Fibroblast of pulmonary artery (primary cell): ENCODE measurements around the gene MRPS27.
"Not testable (repeated sequence)": the region's sequence is repeated elsewhere in the genome, so short reads cannot be mapped to it uniquely, and the experiment has no call there.

Experiments used
- DNase-seq: peaks from one replicate; pipeline ENCODE4 v3.0.0-alpha.2; 2010; ENCODE audit warnings: low read depth
- H3K4me3 ChIP-seq: replicated peaks from 2 replicates; pipeline ENCODE4 v1.5.1; 2011; ENCODE audit warnings: low read depth, mild to moderate bottlenecking, control low read depth, low read length, moderate library complexity
- TF ChIP-seq, protein P1 (sequence below): IDR thresholded peaks from 2 replicates; pipeline ENCODE4 v1.5.1; 2011; ENCODE audit warnings: mild to moderate bottlenecking, control low read depth, low read length, inconsistent platforms; ENCODE audit errors: missing control alignments

The MRPS27 gene

DNA sequence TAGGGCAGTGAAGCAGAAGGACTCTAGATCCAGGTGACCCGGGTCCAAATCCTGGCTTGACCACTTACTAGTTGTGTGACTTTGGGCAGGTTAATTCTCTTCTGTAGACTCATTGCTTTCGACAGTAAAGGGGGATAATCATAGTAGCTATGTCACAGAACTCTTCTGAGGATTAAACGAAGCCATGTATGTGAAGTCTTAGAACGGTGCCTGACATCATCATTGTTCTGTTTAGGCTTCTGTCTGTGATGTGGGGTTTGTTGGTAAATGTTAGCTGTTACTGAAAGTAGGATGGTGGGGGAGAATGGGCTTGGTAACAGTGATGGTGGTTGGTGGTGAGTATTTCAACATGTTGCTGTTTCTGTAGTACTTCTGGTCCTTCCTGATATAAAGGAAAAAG, 139.1 kb downstream of the MRPS27 start:
- TF ChIP-seq, protein P1, sequence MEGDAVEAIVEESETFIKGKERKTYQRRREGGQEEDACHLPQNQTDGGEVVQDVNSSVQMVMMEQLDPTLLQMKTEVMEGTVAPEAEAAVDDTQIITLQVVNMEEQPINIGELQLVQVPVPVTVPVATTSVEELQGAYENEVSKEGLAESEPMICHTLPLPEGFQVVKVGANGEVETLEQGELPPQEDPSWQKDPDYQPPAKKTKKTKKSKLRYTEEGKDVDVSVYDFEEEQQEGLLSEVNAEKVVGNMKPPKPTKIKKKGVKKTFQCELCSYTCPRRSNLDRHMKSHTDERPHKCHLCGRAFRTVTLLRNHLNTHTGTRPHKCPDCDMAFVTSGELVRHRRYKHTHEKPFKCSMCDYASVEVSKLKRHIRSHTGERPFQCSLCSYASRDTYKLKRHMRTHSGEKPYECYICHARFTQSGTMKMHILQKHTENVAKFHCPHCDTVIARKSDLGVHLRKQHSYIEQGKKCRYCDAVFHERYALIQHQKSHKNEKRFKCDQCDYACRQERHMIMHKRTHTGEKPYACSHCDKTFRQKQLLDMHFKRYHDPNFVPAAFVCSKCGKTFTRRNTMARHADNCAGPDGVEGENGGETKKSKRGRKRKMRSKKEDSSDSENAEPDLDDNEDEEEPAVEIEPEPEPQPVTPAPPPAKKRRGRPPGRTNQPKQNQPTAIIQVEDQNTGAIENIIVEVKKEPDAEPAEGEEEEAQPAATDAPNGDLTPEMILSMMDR = no peak
- H3K4me3 ChIP-seq = no peak overlapping the region

DNA sequence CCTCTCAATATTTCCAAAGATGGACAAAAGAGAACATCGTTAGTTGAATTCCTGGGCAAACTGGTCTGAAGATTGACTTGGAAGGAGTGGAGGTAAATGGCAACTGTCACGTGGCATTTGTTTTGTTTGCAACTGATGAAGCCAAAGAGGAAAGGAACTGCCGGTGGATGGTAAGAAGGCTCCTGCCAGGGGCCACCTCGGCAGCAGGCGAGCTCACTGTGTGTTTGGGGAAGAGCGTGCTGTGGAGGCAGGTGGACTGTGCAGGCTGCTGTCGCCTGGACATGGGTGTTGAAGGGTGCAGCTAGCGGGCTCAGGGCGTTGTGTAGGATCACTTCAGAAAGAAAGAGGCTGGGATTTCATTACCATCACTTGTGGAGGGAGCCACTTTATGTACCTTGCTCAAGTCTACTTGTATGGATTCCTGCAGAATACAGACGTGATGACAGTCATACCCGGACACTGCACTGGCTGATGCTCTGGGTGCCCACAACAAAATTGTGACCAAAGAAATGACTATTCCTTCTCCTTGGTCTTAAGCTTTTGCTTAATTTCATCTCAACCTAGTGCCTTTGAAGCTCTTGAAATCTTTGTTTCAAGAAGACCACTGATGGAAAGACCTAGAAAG, 140.1 kb downstream of the MRPS27 start:
- peak overlapping the region; percentile 42 for H3K4me3 ChIP-seq
- no peak for DNase-seq
- TF ChIP-seq, protein P1 = no peak

More for the DNA sequence above, 139.1 kb downstream of the MRPS27 start:
- no peak for DNase-seq

DNA sequence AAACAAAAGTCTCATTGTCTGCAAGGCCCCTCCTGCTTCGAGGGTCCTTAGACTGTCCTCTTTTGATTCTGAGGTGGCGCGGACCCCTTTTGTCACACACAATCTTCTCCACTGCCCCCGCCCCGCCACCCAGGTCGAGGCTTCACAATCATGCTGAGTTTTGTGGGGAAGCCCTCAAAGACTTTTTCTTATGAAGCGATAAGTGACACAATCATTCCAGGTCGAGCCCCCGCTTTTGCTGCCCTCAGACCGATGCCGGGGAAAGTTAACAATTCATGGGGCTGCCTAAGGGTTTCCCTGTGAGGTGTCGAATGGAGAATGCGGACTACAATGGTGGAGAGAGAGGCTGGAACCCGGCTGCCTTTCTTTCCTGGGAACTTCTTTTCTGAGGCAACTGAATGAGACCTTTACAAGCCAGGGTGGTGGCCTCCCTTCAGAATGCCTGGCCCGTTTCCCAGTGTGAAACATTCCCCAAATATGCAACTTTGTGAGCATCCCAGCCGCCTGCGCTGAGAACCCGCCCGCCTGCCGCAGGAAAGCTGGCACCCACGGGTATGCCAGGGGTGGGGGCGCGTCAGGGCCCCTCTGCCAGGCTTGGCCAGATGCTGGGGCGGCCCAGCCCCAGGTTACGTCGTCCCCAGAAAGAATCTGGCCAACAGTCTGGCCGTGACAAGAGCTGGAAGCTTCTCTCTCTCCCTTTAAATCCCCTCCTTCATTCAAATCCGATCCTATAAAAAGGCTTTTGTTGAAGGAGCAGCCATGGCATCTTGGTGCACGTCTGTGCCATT, 140.8 kb downstream of the MRPS27 start:
- peak overlapping the region; percentile 42 for H3K4me3 ChIP-seq
- peak; percentile 95 for DNase-seq
- TF ChIP-seq, protein P1 = no peak

DNA sequence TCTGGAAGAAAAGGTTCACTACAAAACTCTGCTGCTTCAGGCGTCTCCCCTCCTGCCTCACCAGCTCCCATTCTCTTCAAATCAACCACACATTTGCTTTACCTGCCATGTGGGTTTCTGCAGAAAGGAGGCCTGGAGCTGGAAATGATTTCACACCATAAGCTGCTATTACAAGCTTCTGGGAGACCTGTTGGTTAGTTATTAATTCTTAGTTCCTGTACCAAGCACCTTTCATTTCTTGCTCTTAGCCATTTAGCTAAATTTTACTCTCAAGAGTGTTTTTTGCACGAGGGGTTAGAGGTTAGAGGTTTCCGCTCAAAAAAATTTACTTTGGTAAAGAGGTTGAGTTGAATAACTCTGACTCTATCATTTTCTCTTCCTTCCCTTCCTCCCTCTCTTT, 142.5 kb downstream of the MRPS27 start:
- no peak for DNase-seq
- TF ChIP-seq, protein P1 = no peak
- H3K4me3 ChIP-seq = no peak overlapping the region

DNA sequence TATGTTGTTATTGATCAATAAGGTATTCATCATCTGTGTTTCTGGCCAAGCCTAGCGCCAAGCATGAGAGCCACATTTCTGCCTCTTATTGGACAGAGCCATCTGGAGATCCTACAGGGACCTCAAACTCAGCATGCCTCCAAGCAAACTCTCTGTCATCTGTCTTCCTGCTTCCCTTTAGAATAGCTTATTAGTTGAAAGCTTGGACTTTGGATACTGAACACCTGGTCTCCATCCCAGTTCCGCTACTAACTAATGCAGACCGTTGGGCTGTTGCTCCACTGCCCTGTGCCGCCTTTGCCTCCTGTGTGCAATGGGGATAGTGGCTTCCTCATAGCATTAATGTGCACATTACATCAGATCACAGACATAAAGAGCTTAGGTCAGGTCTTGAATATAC, 147.3 kb downstream of the MRPS27 start:
- DNase-seq = no peak
- TF ChIP-seq, protein P1 = no peak
- H3K4me3 ChIP-seq = no peak overlapping the region

DNA sequence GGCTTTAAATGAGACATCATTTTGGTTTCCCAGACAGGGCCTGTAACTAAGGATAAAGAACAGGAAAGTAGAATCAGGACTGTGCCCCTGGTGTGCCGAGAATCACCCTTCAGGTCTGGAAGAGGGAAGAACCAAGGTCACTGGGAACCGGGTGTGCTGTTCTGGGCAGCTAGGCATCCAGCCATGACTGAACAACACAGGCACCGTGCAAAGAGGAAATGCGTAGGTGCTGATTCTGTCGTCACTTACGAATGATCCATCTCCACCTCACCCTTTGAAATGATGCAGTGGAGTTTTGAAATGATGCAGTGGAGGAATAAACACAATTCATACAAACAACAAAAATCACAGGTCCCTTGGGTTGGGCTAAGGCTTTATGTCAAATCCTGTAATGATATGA, 148.4 kb downstream of the MRPS27 start:
- no peak overlapping the region for H3K4me3 ChIP-seq
- DNase-seq = peak; percentile 26
- TF ChIP-seq, protein P1 = no peak

DNA sequence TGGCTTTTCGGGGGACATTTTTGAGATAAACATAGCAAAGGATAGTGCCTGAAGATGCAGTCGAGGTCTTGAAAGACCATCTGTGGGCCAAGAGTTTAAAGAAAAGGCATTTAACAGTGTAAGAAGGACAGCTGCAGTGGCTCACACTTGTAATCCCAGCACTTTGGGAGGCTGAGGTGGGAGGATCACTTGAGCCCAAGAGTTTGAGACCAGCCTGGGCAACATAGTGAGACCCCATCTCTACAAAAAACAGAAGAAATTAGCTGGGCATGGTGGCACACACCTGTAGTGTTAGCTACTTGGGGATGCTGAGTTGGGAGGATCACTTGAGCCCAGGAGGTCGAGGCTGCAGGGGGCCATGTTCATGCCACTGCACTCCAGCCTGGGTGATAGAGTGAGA, 148.9 kb downstream of the MRPS27 start:
- not testable (repeated sequence) for DNase-seq, H3K4me3 ChIP-seq
